ENCODE measurements around the gene SDF4. TPM values are rescaled to one million over a fixed set of nuclear protein-coding genes. Genes with fewer than 3 reads are reported as not detected.

SDF4 gene
- total and polyA plus RNA-seq, 2 experiments from 2014 or later, result 45.0 to 62.6 TPM

GRCh38 chr1:1244192-1244811 lies 12.5 kb upstream of the SDF4 start (continued):
- TF ChIP-seq ZNF462 (CRISPR knock-in tag; IDR thresholded peaks at IDR 0.05), result no peak
- no peak for TF ChIP-seq JUNB (IDR thresholded peaks at IDR 0.05; ENCODE audit: unreplicated experiment)
- no peak for TF ChIP-seq ZNF331 (CRISPR knock-in tag; IDR thresholded peaks at IDR 0.05; ENCODE audit: low read depth)
- TF ChIP-seq CTCF (conservative IDR thresholded peaks at IDR 0.05; ENCODE audit: low read depth in 2 of 2), result no peak
- no peak for TF ChIP-seq STAT1 (IDR thresholded peaks at IDR 0.05; ENCODE audit: unreplicated experiment)
- TF ChIP-seq REST (IDR thresholded peaks at IDR 0.05; ENCODE audit: unreplicated experiment), result no peak
